ENCODE results near the gene MYEOV.

- TF ChIP-seq CTCF (IDR thresholded peaks at IDR 0.05): no peak
- TF ChIP-seq POLR2A (IDR thresholded peaks at IDR 0.05): no peak
Observed at GRCh38 chr11:69269926-69270697, 23.8 kb upstream of the MYEOV start.

All from heart left ventricle (tissue), 13 donors.